ENCODE data around the gene IL16. TPM values are rescaled to one million over a fixed set of nuclear protein-coding genes. Genes with fewer than 3 reads are reported as not detected.

Gene IL16
- 0.53 TPM in 1 of 5 replicates, not detected in the others for total RNA-seq (2022; extraction: Qiagen RNA extraction)

DNA sequence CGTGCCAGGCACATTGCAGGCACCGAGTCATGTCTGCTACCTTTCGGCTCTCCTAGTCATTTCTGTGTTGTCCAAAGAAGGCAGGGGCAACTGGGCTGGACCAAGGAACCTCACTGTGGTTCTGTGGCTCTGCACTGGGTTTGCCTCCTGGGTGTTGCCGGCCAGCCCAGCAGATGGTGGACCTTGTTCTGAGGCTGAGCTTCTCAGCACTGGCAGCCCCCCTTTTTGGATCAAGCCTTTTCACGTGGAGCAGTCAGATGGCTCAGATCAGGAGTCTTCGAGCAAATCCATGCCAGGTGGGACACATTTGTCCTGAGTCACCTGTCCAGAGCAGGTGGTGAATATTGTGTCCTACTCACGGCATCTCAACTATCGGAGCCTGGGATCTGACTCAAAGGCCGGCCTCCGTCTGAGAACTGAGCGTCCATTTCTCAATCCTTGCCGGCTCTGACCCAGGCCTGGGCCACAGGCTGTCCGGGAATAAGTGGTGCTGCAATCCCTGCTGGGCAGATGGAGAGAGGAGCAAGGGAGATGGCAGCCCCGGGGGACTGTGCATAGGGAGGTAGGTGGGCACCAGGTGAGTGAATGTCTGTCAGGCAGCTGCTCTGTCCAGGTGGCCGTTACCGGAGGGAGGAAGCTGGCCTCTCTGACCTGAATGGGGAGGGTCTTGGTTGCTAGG is at the start of gene IL16:
Gene IL16, plus strand, starts transcription at position 304 of the 679 bp plus-strand sequence. CDS start 28,521 bp downstream, outside the sequence.

DNA sequence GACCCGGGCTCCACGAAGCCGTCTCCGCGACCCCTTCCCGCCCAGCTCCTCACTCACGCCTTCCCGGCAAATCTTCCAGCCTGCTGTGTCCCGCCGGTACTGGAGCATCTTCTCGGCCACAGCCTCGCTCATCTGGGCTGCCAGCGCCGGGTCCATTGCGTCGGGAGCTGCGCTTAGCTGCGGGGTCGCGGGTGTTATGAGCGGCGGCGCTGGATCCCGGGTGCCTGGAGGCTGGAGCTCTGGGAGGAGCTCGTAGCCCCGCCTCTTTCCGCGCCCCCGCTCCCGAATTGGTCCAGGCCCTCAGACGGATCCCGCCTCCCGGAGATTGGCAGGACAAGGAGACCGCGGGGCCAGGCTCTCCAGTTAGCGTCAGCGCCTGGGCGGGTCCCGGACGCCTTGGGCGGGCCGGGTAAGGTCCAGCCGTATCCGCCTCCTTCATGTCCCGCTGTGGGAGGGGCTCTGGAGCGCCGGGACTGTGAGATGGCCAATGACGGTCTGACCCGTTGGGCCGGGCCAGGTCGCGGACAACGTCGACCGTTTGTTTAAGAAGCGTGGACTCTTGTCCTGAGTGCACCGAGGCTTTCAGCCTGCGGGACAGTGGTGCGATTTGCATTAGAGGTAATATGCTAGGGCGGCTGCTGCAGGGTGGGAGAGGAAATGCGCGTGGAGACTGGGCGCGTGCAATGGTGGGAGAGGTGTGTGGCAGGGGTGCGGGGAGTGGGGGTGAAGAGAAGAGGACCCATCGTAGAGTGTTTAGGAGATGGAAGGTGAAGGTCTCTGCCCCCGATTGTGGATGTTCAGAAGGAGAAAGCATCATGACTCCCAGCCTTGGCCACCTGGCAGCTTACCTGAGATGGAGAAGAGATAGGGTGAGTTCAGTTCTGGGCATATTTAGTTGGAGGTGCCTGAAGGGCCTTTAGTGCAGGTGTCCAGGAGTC is 127.5 kb downstream of the IL16 start, which contains the start of gene STARD5:
Gene STARD5, minus strand, starts transcription at position 198 of the 938 bp plus-strand sequence. Its CDS starts 42 bp downstream, at position 156.

Other genes with a start within 250 kb of the IL16 start
- 35.6 to 38.5 TPM (median 36.6 TPM) in 5 replicates for gene MESD, start 207.1 kb upstream of the IL16 start, total RNA-seq (2022; extraction: Qiagen RNA extraction)
- 10.0 to 20.4 TPM (median 18.6 TPM) in 5 replicates for gene TLNRD1, start 196.0 kb upstream of the IL16 start, total RNA-seq (2022; extraction: Qiagen RNA extraction)
- gene CFAP161, start 62.6 kb upstream of the IL16 start, total RNA-seq (2022; extraction: Qiagen RNA extraction) = not detected in 5 replicates
- 1.5 to 2.1 TPM (median 1.8 TPM) in 5 replicates for gene STARD5, start 127.3 kb downstream of the IL16 start, total RNA-seq (2022; extraction: Qiagen RNA extraction)
- not detected in 5 replicates for gene TMC3, start 177.3 kb downstream of the IL16 start, total RNA-seq (2022; extraction: Qiagen RNA extraction)

Measured in A549 treated with Mapracorat at 1 μM for 4 hours (cell line).